Hepatocyte (in vitro differentiated cells): ENCODE results near the gene NR5A1. TPM values are rescaled to one million over a fixed set of nuclear protein-coding genes. Genes with fewer than 3 reads are reported as not detected.

Experiments used
- DNase-seq: peaks from one replicate; pipeline ENCODE4 v3.0.0-alpha.2; 2016; ENCODE audit warnings: low spot score
- H2AFZ ChIP-seq: fragments of 200-600 bp; sonication (generic); 2 replicates; pipeline ENCODE4 v1.6.0; 2016; ENCODE audit warnings: antibody characterized with exemption, mild to moderate bottlenecking
- H3K27ac ChIP-seq: fragments of 200-600 bp; sonication (generic); 2 replicates; pipeline ENCODE4 v1.5.1; 2016; ENCODE audit warnings: mild to moderate bottlenecking
- H3K27me3 ChIP-seq: fragments of 200-600 bp; sonication (generic); 2 replicates; pipeline ENCODE4 v1.6.1; 2016
- H3K36me3 ChIP-seq: fragments of 200-600 bp; sonication (generic); replicated peaks from 2 replicates; pipeline ENCODE4 v1.5.1; 2016; ENCODE audit warnings: low read depth; ENCODE audit not compliant: insufficient read depth
- H3K4me1 ChIP-seq: fragments of 200-600 bp; sonication (generic); 2 replicates; pipeline ENCODE4 v1.5.1; 2016; ENCODE audit warnings: mild to moderate bottlenecking, moderate library complexity; ENCODE audit not compliant: insufficient read depth
- H3K4me2 ChIP-seq: fragments of 200-600 bp; sonication (generic); 2 replicates; pipeline ENCODE4 v1.6.0; 2016
- H3K4me3 ChIP-seq: fragments of 200-600 bp; sonication (generic); 2 replicates; pipeline ENCODE4 v1.5.1; 2016; ENCODE audit warnings: mild to moderate bottlenecking
- H3K79me2 ChIP-seq: fragments of 200-600 bp; sonication (generic); 2 replicates; pipeline ENCODE4 v1.6.0; 2017; ENCODE audit warnings: mild to moderate bottlenecking
- H3K9me2 ChIP-seq: fragments of 200-600 bp; sonication (generic); replicated peaks from 2 replicates; pipeline ENCODE4 v1.6.0; 2017; ENCODE audit warnings: mild to moderate bottlenecking; ENCODE audit not compliant: insufficient read depth
- H3K9me3 ChIP-seq: fragments of 200-600 bp; sonication (generic); 2 replicates; pipeline ENCODE4 v1.5.1; 2016; ENCODE audit warnings: low read depth, mild to moderate bottlenecking
- H4K20me1 ChIP-seq: fragments of 200-600 bp; sonication (generic); 2 replicates; pipeline ENCODE4 v1.6.0; 2016; ENCODE audit warnings: mild to moderate bottlenecking; ENCODE audit not compliant: insufficient read depth, poor library complexity, severe bottlenecking
- EZH2 ChIP-seq: fragments of 200-600 bp; sonication (generic); IDR thresholded peaks from 2 replicates; pipeline ENCODE4 v1.6.1; 2016; ENCODE audit warnings: antibody characterized with exemption, mild to moderate bottlenecking, borderline replicate concordance
- EZH2phosphoT487 ChIP-seq: fragments of 200-600 bp; sonication (generic); IDR thresholded peaks from one replicate; pipeline ENCODE4 v1.6.1; 2018; ENCODE audit warnings: antibody characterized with exemption, mild to moderate bottlenecking, low read depth, moderate library complexity; ENCODE audit not compliant: unreplicated experiment, severe bottlenecking
- WGBS: methylation state at CpG from one replicate; pipeline ENCODE4 v1.1.6; 2016; ENCODE audit warnings: low lambda C conversion rate; ENCODE audit errors: missing lambda C conversion rate; 5-methylcytosine and 5-hydroxymethylcytosine counted together
- polyA plus RNA-seq: library from polyadenylated mRNA; unstranded; fragments of >200 nt; fragmentation: Nextera tagmentation; extraction: Ambion mirVana; gene quantifications from 2 replicates; pipeline ENCODE4 v1.2.1, GENCODE V29; 2016
- total RNA-seq: library from RNA; depleted of rRNA; stranded (reverse); fragments of >200 nt; gene quantifications from 2 replicates; pipeline ENCODE4 v1.2.3, GENCODE V29; 2014
- TF ChIP-seq, protein P1 (sequence below): fragments of 200-600 bp; sonication (generic); IDR thresholded peaks from 2 replicates; pipeline ENCODE4 v1.5.1; 2016; ENCODE audit warnings: antibody characterized with exemption, mild to moderate bottlenecking; ENCODE audit not compliant: poor library complexity

The NR5A1 gene
- total and polyA plus RNA-seq, 2 experiments from 2014 or later = 0.07 to 0.36 TPM

DNA sequence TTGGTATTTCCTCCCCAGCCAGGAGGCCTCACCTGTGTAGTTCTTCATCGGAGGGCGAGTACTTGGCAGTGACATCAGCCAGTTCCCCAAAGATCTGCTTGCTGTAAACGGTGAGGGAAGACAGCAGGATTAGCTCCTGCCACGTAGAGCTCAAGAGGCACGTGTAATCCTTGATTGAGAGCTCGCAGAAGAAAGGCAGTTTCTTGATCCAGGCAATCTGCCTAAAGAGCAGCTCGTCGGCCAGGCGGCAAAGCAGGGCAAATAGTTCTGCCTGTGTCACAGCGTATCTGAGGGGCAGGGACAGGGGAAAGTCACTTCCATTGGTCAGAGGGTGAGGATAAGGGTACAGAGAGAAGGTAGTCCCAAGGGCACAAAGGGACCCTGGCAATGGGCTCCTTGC, 28.6 kb upstream of the NR5A1 start:
- H3K9me3 ChIP-seq = no peaks in the 10 kb centered on the region
- no peaks in the 10 kb centered on the region for H3K79me2 ChIP-seq
- H3K36me3 ChIP-seq = no peaks in the 10 kb centered on the region
- no peak overlapping the region for H2AFZ ChIP-seq
- DNase-seq = no peak
- H3K4me3 ChIP-seq = no peak overlapping the region
- no peak for TF ChIP-seq EZH2
- no peak for TF ChIP-seq EZH2phosphoT487
- TF ChIP-seq, protein P1, sequence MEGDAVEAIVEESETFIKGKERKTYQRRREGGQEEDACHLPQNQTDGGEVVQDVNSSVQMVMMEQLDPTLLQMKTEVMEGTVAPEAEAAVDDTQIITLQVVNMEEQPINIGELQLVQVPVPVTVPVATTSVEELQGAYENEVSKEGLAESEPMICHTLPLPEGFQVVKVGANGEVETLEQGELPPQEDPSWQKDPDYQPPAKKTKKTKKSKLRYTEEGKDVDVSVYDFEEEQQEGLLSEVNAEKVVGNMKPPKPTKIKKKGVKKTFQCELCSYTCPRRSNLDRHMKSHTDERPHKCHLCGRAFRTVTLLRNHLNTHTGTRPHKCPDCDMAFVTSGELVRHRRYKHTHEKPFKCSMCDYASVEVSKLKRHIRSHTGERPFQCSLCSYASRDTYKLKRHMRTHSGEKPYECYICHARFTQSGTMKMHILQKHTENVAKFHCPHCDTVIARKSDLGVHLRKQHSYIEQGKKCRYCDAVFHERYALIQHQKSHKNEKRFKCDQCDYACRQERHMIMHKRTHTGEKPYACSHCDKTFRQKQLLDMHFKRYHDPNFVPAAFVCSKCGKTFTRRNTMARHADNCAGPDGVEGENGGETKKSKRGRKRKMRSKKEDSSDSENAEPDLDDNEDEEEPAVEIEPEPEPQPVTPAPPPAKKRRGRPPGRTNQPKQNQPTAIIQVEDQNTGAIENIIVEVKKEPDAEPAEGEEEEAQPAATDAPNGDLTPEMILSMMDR = no peak
- no peaks in the 10 kb centered on the region for H3K4me1 ChIP-seq
- no peak overlapping the region for H3K27ac ChIP-seq
- WGBS = 86% methylated on average over 10 of the region's 10 CpGs
- H3K27me3 ChIP-seq = no peaks in the 10 kb centered on the region
- no peak overlapping the region for H3K4me2 ChIP-seq
- H3K9me2 ChIP-seq = no peaks in the 10 kb centered on the region
- H4K20me1 ChIP-seq = no peaks in the 10 kb centered on the region

DNA sequence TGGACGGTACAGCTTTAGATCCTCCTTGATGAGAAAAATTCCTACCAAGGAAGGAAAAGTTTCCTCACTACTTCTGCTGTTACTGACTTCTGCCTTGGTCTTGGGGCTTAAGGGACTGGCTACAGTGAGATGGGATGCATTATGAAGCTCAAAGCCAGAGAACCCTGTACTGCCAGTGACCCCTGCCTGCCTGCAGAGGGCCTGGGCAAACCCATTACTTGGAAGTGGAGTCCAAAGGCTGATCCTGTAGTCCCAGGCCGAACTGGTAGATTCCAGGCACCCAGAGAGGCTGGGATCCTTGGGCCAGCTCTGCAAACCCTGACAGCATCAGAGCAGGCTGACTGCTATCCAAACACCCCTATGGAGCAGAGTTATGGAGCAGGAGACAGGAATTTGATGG, 25.7 kb upstream of the NR5A1 start:
- no peaks in the 10 kb centered on the region for H3K4me1 ChIP-seq
- no peak overlapping the region for H3K4me2 ChIP-seq
- H3K27me3 ChIP-seq = no peaks in the 10 kb centered on the region
- H3K9me2 ChIP-seq = no peaks in the 10 kb centered on the region
- TF ChIP-seq EZH2 (no peak), EZH2phosphoT487 (no peak)
- TF ChIP-seq, protein P1 = no peak
- 92% methylated on average over 2 of the region's 2 CpGs for WGBS
- no peaks in the 10 kb centered on the region for H3K79me2 ChIP-seq
- no peak for DNase-seq
- H2AFZ ChIP-seq = no peak overlapping the region
- no peaks in the 10 kb centered on the region for H3K36me3 ChIP-seq
- no peak overlapping the region for H3K4me3 ChIP-seq
- no peaks in the 10 kb centered on the region for H3K9me3 ChIP-seq
- H3K27ac ChIP-seq = no peak overlapping the region
- H4K20me1 ChIP-seq = no peaks in the 10 kb centered on the region

DNA sequence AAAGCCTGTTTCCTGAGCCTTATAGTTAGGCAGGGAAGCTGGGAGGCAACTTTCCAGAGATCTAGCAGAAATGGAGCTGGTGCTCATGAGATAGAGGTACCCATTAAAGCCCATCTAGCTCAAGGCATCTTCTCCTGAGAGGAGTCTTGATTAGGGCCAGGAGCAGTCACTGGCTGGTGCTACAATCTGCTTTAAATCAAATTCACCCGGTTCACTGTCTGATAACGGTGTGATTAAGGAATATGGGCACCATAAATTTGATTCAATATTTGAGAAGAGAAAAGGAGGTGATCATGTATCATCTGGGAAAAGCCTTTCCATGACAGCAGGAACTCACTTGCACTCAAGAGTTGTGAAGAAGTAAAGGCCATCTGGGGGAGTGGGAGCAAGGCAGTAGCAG, 23.9 kb upstream of the NR5A1 start:
- H3K4me1 ChIP-seq = no peaks in the 10 kb centered on the region
- no peaks in the 10 kb centered on the region for H3K9me2 ChIP-seq
- no peak for TF ChIP-seq EZH2
- no peak for TF ChIP-seq EZH2phosphoT487
- TF ChIP-seq, protein P1 = no peak
- H3K36me3 ChIP-seq = no peaks in the 10 kb centered on the region
- DNase-seq = no peak
- H4K20me1 ChIP-seq = no peaks in the 10 kb centered on the region
- 88% methylated on average over 2 of the region's 2 CpGs for WGBS
- H3K4me3 ChIP-seq = no peak overlapping the region
- H3K27me3 ChIP-seq = no peaks in the 10 kb centered on the region
- no peaks in the 10 kb centered on the region for H3K9me3 ChIP-seq
- no peak overlapping the region for H2AFZ ChIP-seq
- no peak overlapping the region for H3K4me2 ChIP-seq
- H3K79me2 ChIP-seq = no peaks in the 10 kb centered on the region
- H3K27ac ChIP-seq = no peak overlapping the region

DNA sequence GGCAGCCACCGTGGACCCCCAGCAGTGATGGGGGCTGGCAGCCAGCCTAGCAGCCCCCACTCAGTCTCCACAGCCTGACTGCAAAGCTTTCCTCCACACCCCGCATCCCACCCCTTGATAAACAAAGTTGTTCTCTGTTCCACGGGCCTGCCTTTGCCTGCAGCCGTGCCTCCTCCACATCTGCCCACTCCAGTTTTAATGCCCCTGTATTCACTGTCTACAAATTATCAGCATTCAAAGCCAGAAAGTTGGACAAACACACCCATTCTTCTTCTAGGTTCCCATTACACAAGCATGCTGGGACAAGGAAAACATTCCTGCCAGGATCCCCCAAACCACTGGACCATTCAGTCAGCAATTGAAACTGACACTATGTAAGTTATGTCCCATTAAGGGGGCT, 23.0 kb upstream of the NR5A1 start:
- no peaks in the 10 kb centered on the region for H4K20me1 ChIP-seq

More for the DNA sequence above, 23.0 kb upstream of the NR5A1 start:
- Histone ChIP-seq H3K27ac (no peak overlapping the region), H3K36me3 (no peaks in the 10 kb centered on the region), H3K4me2 (no peak overlapping the region), H3K9me2 (no peaks in the 10 kb centered on the region), H3K79me2 (no peaks in the 10 kb centered on the region), H2AFZ (no peak overlapping the region), H3K27me3 (no peaks in the 10 kb centered on the region), H3K4me1 (no peaks in the 10 kb centered on the region), H3K4me3 (no peak overlapping the region), H3K9me3 (no peaks in the 10 kb centered on the region)
- TF ChIP-seq EZH2phosphoT487 (no peak), EZH2 (no peak)
- 82% methylated on average over 4 of the region's 4 CpGs for WGBS
- DNase-seq = no peak
